Gastroesophageal sphincter (tissue), 4 donors: ENCODE data around the gene ANKUB1. TPM values are rescaled to one million over a fixed set of nuclear protein-coding genes. Genes with fewer than 3 reads are reported as not detected.

Experiments used
- ATAC-seq: fragments of 150-250 bp; one replicate; pipeline ENCODE4 v1.9.1; 2016; ENCODE audit warnings: mild to moderate bottlenecking, moderate library complexity
- H3K27ac ChIP-seq, 4 donors: fragments of 200-600 bp; sonication (generic) in 3 of 4; 1 replicate in 3 of 4; 2 replicates in 1 of 4; pipeline ENCODE4 v1.5.1; 2016 to 2019
- H3K27me3 ChIP-seq: fragments of 200-600 bp; sonication (generic); one replicate; pipeline ENCODE4 v1.5.1; 2019
- H3K36me3 ChIP-seq, 2 donors: fragments of 200-600 bp; sonication (generic); one replicate each; pipeline ENCODE4 v1.5.1; 2019; ENCODE audit warnings: control low read depth in 1 of 2
- H3K4me1 ChIP-seq, 3 donors: fragments of 200-600 bp; sonication (generic); 1 replicate in 2 of 3; 2 replicates in 1 of 3; pipeline ENCODE4 v1.5.1; 2016 to 2019; ENCODE audit warnings: control low read depth in 2 of 3
- H3K4me3 ChIP-seq, 2 donors: fragments of 200-600 bp; sonication (generic); one replicate each; pipeline ENCODE4 v1.5.1; 2019; ENCODE audit warnings: mild to moderate bottlenecking in 1 of 2, moderate library complexity in 1 of 2
- H3K9me3 ChIP-seq, 3 donors: fragments of 200-600 bp; sonication (generic); one replicate each; pipeline ENCODE4 v1.5.1; 2017 to 2019; ENCODE audit warnings: control low read depth in 2 of 3
- EP300 ChIP-seq: sonication (generic); formaldehyde crosslinking; IDR thresholded peaks from one replicate; pipeline ENCODE4 v1.6.1; 2017; ENCODE audit warnings: antibody characterized with exemption, mild to moderate bottlenecking
- POLR2A ChIP-seq, 2 donors: fragments of 450-650 bp; IDR thresholded peaks; one replicate each; pipeline ENCODE4 v1.6.1; 2017; ENCODE audit warnings: antibody characterized with exemption in 2 of 2, mild to moderate bottlenecking in 2 of 2, moderate library complexity in 1 of 2
- POLR2AphosphoS5 ChIP-seq: sonication (generic); formaldehyde crosslinking; IDR thresholded peaks from one replicate; pipeline ENCODE4 v1.6.1; 2017; ENCODE audit warnings: antibody characterized with exemption
- WGBS, 2 donors: methylation state at CpG; one replicate each; pipeline ENCODE4 v1.1.5; 2018; ENCODE audit warnings: low coverage in 1 of 2; 5-methylcytosine and 5-hydroxymethylcytosine counted together
- total RNA-seq, 4 donors: library from RNA; depleted of rRNA; stranded (reverse); fragments of >200 nt; gene quantifications; one replicate each; pipeline ENCODE4 v1.1.0, GENCODE V29; 2016
- TF ChIP-seq, protein P1 (sequence below), 4 experiments: fragments of 200-600 bp in 2 of 4; fragments of 450-650 bp in 2 of 4; sonication (generic) in 1 of 4; IDR thresholded peaks; one replicate each; pipeline ENCODE4 v1.5.1; 2017 to 2019; ENCODE audit warnings: antibody characterized with exemption in 4 of 4, mild to moderate bottlenecking in 2 of 4, moderate library complexity in 2 of 4

ANKUB1 gene
- total RNA-seq, 4 donors from 2014 or later, result not detected

DNA sequence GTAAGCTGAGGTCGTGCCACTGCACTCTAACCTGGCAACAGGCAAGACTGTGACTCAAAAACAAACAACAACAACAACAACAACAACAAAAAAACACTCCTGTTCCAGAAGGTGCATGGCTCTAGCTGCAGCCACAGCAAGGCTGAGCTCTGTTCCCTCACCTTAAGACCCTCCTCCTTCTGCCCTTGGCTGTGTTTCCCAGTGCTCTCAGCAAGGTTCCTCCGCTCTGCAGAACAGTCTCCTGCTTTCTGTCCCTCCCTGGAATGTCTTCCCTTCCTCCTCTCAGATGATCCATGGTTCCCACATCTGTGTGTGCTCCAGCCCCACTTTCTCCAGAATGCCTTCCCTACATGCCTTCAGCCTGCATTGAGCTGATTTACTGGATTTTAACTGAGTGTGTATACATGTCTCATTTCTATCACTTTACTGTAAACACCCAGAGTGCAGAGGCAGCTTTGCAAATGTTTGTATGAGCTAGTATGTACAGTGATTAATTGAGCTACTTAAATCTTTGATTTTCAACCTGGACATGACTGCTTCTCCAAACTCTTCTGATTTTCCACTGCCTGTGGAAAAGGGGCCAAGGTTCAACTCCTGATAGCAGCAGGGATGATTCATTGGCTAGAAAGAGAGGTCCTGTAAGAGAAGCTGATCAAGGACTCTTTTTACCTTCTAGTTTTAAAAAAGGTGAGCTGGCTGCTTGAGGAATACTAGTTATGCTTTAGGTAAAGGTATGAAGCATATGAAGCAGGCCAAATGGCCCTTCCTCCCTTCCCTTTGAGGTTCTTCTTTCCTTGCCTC, 14.7 kb downstream of the ANKUB1 start:
- Histone ChIP-seq H3K4me1 (peaks cover 0 to 7% (median 0%) of the 10 kb centered on the region in 3 donors), H3K27ac (no peak overlapping the region), H3K9me3 (no peaks in the 10 kb centered on the region), H3K4me3 (no peak overlapping the region), H3K27me3 (no peaks in the 10 kb centered on the region), H3K36me3 (no peaks in the 10 kb centered on the region)
- 44 to 69% methylated on average over 1 to 2 of the region's 2 CpGs for WGBS, 2 donors
- TF ChIP-seq EP300 (no peak), POLR2A (IDR thresholded peaks at IDR 0.05) (no peak), POLR2AphosphoS5 (no peak)
- TF ChIP-seq, protein P1, sequence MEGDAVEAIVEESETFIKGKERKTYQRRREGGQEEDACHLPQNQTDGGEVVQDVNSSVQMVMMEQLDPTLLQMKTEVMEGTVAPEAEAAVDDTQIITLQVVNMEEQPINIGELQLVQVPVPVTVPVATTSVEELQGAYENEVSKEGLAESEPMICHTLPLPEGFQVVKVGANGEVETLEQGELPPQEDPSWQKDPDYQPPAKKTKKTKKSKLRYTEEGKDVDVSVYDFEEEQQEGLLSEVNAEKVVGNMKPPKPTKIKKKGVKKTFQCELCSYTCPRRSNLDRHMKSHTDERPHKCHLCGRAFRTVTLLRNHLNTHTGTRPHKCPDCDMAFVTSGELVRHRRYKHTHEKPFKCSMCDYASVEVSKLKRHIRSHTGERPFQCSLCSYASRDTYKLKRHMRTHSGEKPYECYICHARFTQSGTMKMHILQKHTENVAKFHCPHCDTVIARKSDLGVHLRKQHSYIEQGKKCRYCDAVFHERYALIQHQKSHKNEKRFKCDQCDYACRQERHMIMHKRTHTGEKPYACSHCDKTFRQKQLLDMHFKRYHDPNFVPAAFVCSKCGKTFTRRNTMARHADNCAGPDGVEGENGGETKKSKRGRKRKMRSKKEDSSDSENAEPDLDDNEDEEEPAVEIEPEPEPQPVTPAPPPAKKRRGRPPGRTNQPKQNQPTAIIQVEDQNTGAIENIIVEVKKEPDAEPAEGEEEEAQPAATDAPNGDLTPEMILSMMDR (IDR thresholded peaks at IDR 0.05), result no peak
- no peak for ATAC-seq

- 63 to 83% methylated on average over 1 of the region's 1 CpG for WGBS, 2 donors
- Histone ChIP-seq H3K9me3 (no peaks in the 10 kb centered on the region), H3K4me1 (peaks cover 0 to 7% (median 0%) of the 10 kb centered on the region in 3 donors), H3K27me3 (no peaks in the 10 kb centered on the region), H3K36me3 (no peaks in the 10 kb centered on the region), H3K4me3 (no peak overlapping the region), H3K27ac (no peak overlapping the region)
- no peak for ATAC-seq
- no peak for TF ChIP-seq EP300
- TF ChIP-seq, protein P1 (IDR thresholded peaks at IDR 0.05), result no peak
Measured at GRCh38 chr3:149776170-149776569, 16.2 kb downstream of the ANKUB1 start.

GRCh38 chr3:149772861-149773260, 19.5 kb downstream of the ANKUB1 start:
- whole genome bisulfite sequencing, 2 donors, result 81 to 92% methylated on average over 2 of the region's 2 CpGs
- H3K9me3 ChIP-seq, result no peaks in the 10 kb centered on the region
- peaks cover 0 to 5% (median 0%) of the 10 kb centered on the region in 3 donors for H3K4me1 ChIP-seq
- no peak overlapping the region for H3K4me3 ChIP-seq
- no peaks in the 10 kb centered on the region for H3K27me3 ChIP-seq
- no peak overlapping the region for H3K27ac ChIP-seq
- ATAC-seq, result no peak
- no peaks in the 10 kb centered on the region for H3K36me3 ChIP-seq
- TF ChIP-seq EP300, result no peak
- TF ChIP-seq POLR2AphosphoS5, result no peak
- TF ChIP-seq POLR2A (IDR thresholded peaks at IDR 0.05), result no peak
- TF ChIP-seq, protein P1 (IDR thresholded peaks at IDR 0.05), result no peak

DNA sequence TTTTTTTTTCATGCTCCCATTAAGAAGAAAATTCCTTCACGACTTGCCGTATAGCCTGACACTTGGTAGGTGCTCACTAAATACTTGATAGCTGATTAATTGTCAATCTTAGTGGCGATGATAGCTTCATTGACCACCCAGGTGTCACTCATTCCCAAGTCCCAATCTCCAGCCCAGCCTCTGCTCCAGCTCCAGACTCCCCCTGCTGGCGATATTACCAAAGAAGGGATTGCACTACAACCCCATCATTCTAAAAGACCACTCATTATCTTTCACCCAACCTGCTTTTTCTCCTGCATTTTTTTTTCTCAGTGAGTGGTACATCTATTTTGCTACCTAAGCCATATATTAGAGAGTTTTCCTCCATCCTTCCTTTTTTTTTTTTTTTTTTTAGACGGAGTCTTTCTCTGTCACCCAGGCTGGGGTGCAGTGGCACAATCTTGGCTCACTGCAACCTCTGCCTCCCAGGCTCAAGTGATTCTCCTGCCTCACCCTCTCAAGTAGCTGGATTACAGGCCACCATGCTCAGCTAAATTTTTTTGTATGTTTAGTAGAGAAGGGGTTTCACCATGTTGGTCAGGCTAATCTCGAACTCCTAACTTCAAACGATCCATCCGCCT, 20.6 kb downstream of the ANKUB1 start:
- Histone ChIP-seq H3K27me3 (no peaks in the 10 kb centered on the region), H3K36me3 (no peaks in the 10 kb centered on the region), H3K9me3 (no peaks in the 10 kb centered on the region), H3K4me1 (no peaks in the 10 kb centered on the region), H3K4me3 (no peak overlapping the region), H3K27ac (no peak overlapping the region)
- TF ChIP-seq, protein P1 (IDR thresholded peaks at IDR 0.05), result peak; percentile 48 to 73 (median 62)
- TF ChIP-seq POLR2AphosphoS5, result no peak
- WGBS, 2 donors, result 19 to 49% methylated on average over 5 to 8 of the region's 8 CpGs
- ATAC-seq, result no peak

DNA sequence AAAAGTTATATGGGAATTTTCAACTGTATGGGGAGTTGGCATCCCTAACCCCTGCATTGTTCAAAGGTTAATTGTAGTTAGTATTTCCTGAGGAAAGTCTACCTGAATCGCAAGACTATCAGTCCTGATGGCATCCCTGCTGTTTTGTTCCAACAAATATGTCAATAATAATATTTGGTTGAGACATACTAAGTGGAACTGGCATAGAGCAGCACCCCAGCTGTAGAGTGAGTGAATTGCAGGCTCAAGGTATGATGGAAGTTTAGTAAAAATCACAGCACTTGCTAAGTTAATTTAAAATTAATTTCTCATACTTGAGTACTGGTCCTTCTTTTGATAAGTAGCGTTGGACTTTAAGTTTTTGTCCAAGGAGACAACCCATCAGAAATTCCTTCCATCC, 22.1 kb downstream of the ANKUB1 start:
- Histone ChIP-seq H3K4me1 (no peaks in the 10 kb centered on the region), H3K27ac (no peak overlapping the region), H3K27me3 (no peaks in the 10 kb centered on the region), H3K4me3 (no peak overlapping the region), H3K36me3 (no peaks in the 10 kb centered on the region), H3K9me3 (no peaks in the 10 kb centered on the region)
- no peak for ATAC-seq
- 86 to 94% methylated on average over 1 to 2 of the region's 2 CpGs for WGBS, 2 donors
- TF ChIP-seq POLR2A (IDR thresholded peaks at IDR 0.05) (no peak), POLR2AphosphoS5 (no peak), EP300 (no peak)
- TF ChIP-seq, protein P1 (IDR thresholded peaks at IDR 0.05), result no peak
